ENCODE measurements around the gene ATP5MG. TPM values are rescaled to one million over a fixed set of nuclear protein-coding genes. Genes with fewer than 3 reads are reported as not detected.
A peak's percentile ranks its signal among the peaks of the same experiment; 100 is the strongest.
"Not testable (repeated sequence)": the region's sequence is repeated elsewhere in the genome, so short reads cannot be mapped to it uniquely, and the experiment has no call there.

Gene ATP5MG
- 288 TPM for polyA plus RNA-seq (2013, experiment 1 of 2; ENCODE audit: insufficient read length)
- polyA plus RNA-seq (2013, experiment 2 of 2; ENCODE audit: insufficient read length), result 256 TPM

- peak; percentile 86 for DNase-seq
Measured at GRCh38 chr11:118401151-118401879, at the start of gene ATP5MG. Gene ATP5MG, plus strand, starts transcription at chr11:118401606. Its CDS starts 60 bp downstream, at chr11:118401666.

- peak; percentile 34 for DNase-seq
Measured at GRCh38 chr11:118353084-118353710, 48.2 kb upstream of the ATP5MG start.

GRCh38 chr11:118358071-118358470, 43.3 kb upstream of the ATP5MG start:
- DNase-seq, result peak; percentile 6

GRCh38 chr11:118359295-118359958, 42.0 kb upstream of the ATP5MG start, which contains the start of gene UBE4A:
Gene UBE4A, plus strand, starts transcription at chr11:118359600. Its CDS starts 5,481 bp downstream, at chr11:118365081.
- peak; percentile 95 for DNase-seq

GRCh38 chr11:118364956-118365615, 36.3 kb upstream of the ATP5MG start:
- no peak for DNase-seq

- DNase-seq, result no peak
Measured at GRCh38 chr11:118366287-118366686, 35.1 kb upstream of the ATP5MG start.

- no peak for DNase-seq
Measured at GRCh38 chr11:118370774-118371173, 30.6 kb upstream of the ATP5MG start.

GRCh38 chr11:118373263-118373662, 28.1 kb upstream of the ATP5MG start:
- DNase-seq, result no peak

GRCh38 chr11:118373871-118374270, 27.5 kb upstream of the ATP5MG start:
- no peak for DNase-seq

- no peak for DNase-seq
Measured at GRCh38 chr11:118374729-118375128, 26.7 kb upstream of the ATP5MG start.

- DNase-seq, result no peak
Measured at GRCh38 chr11:118375978-118376377, 25.4 kb upstream of the ATP5MG start.

GRCh38 chr11:118379497-118379896, 21.9 kb upstream of the ATP5MG start:
- no peak for DNase-seq

GRCh38 chr11:118380571-118380970, 20.8 kb upstream of the ATP5MG start:
- no peak for DNase-seq

- DNase-seq, result no peak
Measured at GRCh38 chr11:118382954-118383353, 18.5 kb upstream of the ATP5MG start.

GRCh38 chr11:118383657-118384056, 17.7 kb upstream of the ATP5MG start:
- DNase-seq, result no peak

- DNase-seq, result no peak
Measured at GRCh38 chr11:118396097-118396501, 5.3 kb upstream of the ATP5MG start.

- no peak for DNase-seq
Measured at GRCh38 chr11:118397448-118397847, 4.0 kb upstream of the ATP5MG start.

- no peak for DNase-seq
Measured at GRCh38 chr11:118398791-118399559, 2.4 kb upstream of the ATP5MG start.

- DNase-seq, result peak; percentile 66
Measured at GRCh38 chr11:118401880-118402590, 629 bp downstream of the ATP5MG start.

GRCh38 chr11:118402594-118402993, 1.2 kb downstream of the ATP5MG start:
- not testable (repeated sequence) for DNase-seq

- peak; percentile 36 for DNase-seq
Measured at GRCh38 chr11:118406599-118407166, 5.3 kb downstream of the ATP5MG start.

All from fibroblast of skin of scalp (primary cell).